Measurements from ENCODE around the gene BAIAP2.
A peak's percentile ranks its signal among the peaks of the same experiment; 100 is the strongest.

The BAIAP2 gene

DNA sequence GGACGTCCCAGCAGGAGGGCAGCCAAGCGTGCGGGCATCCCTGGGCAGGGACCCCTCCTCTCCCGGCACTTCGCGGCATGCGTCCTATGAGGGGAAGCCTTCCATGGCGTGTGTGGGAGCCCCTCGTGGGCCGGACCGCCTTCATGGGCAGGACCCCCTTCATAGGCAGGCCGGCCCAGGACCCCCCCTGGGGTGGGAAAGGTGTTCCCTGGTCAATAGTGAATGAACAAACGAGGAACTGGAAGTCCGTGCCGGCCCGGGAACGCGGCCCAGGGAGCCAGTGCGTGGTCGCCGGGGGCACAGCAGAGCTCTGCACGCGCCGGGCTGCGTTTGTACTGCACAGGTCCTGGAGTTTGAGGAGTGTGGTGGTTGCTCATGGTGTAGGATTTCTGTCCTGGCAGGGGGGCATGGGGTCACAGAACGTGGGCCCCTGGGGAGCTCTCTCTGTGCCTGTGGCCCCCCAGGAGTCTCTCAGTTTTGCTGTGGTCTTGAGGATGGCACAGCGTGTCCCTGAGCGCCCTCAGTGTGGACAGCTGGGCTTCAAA, 13.9 kb downstream of the BAIAP2 start:
- H3K4me1 ChIP-seq = peaks cover 48% of the 10 kb centered on the region
- H3K36me3 ChIP-seq = no peaks in the 10 kb centered on the region
- no peak overlapping the region for H3K4me3 ChIP-seq (ENCODE audit: low read depth, low read length)
- no peak for DNase-seq
- no peaks in the 10 kb centered on the region for H3K27me3 ChIP-seq
- H3K9me3 ChIP-seq = no peaks in the 10 kb centered on the region
- TF ChIP-seq CTCF (IDR thresholded peaks at IDR 0.05; ENCODE audit: low read depth, low read length) = no peak

- Histone ChIP-seq H3K9me3 (no peaks in the 10 kb centered on the region), H3K27me3 (no peaks in the 10 kb centered on the region), H3K36me3 (no peaks in the 10 kb centered on the region), H3K4me3 (ENCODE audit: low read depth, low read length) (no peak overlapping the region), H3K4me1 (peaks cover 43% of the 10 kb centered on the region)
- no peak for DNase-seq
- no peak for TF ChIP-seq CTCF (IDR thresholded peaks at IDR 0.05; ENCODE audit: low read depth, low read length)
Observed at GRCh38 chr17:81049372-81049911, 14.5 kb downstream of the BAIAP2 start.

GRCh38 chr17:81049973-81050551, 15.1 kb downstream of the BAIAP2 start:
- Histone ChIP-seq H3K9me3 (no peaks in the 10 kb centered on the region), H3K36me3 (no peaks in the 10 kb centered on the region; the same call in 1 of the 2 replicates), H3K4me3 (ENCODE audit: low read depth, low read length) (no peak overlapping the region), H3K27me3 (no peaks in the 10 kb centered on the region), H3K4me1 (peaks cover 37% of the 10 kb centered on the region)
- no peak for DNase-seq
- TF ChIP-seq CTCF (IDR thresholded peaks at IDR 0.05; ENCODE audit: low read depth, low read length) = no peak

DNA sequence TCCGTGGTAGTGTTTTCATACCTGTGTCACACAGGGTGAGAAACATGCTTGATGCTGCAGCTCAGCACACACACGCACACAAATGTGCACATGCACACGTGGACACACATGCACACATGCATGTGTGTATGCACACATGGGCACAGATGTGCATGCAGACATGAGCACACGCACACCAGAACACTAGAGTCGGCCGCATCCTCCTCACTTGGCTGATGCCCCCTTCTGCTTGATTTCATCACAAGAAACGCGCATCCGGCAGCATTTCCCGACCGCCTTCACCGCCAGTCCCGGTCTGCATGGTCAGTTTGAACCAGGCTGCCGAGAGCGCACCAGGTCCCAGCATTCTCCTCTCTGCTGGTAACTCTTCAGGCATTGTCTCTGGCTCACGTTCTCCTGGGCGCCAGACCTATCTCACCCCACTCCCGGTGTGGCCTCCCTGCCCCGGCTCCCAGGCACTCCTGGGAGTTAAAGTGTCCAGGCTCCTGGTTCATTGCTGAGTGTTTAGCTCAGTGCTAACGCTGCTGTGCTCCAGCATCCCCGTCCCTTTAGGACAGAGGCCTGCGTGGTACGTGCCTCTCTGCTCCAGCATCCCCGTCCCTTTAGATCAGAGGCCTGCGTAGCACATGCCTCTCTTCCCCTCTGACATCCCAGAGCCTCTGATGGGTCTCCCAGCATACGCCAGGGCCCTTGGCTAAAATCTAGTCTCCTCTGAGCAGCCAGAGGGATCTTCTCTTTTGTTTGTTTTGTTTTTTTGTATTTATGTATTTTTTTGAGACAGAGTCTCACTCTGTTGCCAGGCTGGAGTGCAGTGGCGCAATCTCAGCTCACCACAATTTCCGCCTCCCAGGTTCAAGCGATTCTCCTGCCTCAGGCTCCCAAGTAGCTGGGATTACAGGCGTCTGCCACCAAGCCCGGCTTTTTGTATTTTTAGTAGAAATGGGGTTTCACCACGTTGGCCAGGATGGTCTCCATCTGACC, 16.0 kb downstream of the BAIAP2 start:
- no peaks in the 10 kb centered on the region for H3K9me3 ChIP-seq
- TF ChIP-seq CTCF (IDR thresholded peaks at IDR 0.05; ENCODE audit: low read depth, low read length) = no peak
- H3K4me1 ChIP-seq = peaks cover 29% of the 10 kb centered on the region
- no peak for DNase-seq
- H3K4me3 ChIP-seq (ENCODE audit: low read depth, low read length) = no peak overlapping the region
- H3K27me3 ChIP-seq = no peaks in the 10 kb centered on the region
- no peaks in the 10 kb centered on the region; the same call in 1 of the 2 replicates for H3K36me3 ChIP-seq

DNA sequence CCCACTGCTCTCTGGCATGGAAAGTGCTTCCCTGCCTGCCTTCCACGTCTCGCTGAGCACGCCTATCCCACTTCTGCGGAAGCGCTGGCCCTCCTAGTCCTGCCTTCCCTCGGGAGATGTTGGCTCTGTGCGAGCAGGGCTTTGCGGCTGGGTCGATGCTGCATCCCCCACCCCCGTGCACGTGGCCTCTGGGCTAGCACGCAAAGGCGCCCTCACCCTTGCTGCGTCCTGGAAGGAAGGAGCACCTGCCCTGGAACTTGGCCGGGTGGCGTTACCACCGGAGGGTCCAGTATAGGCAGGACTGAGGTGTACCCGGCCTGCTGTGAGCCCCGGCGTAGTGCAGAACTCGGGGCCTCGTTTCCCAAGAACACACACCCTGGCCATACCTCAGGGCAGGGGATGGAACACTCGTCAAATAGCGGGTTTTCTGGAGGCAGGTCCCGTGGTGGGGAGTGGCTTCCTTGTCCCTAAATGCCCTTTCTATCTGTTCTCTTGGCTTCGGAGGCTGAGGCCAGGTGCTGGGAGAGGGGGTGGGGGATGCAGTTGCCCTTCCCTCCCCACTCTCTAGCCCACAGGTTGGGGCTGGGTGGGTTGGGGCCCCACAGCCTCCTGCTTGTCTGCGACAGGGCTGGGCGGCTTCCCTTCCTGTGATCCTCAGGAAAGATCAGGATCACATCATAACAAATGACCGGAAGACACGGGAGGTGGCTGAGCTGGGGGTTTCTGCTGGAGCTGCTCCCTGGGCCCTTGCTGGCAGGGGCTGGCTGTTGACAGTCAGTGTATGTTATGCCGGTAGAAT, 17.4 kb downstream of the BAIAP2 start:
- Histone ChIP-seq H3K4me3 (ENCODE audit: low read depth, low read length) (no peak overlapping the region), H3K36me3 (no peaks in the 10 kb centered on the region; the same call in 1 of the 2 replicates), H3K9me3 (no peaks in the 10 kb centered on the region), H3K4me1 (peaks cover 39% of the 10 kb centered on the region), H3K27me3 (no peaks in the 10 kb centered on the region)
- DNase-seq = peak; percentile 83
- TF ChIP-seq CTCF (IDR thresholded peaks at IDR 0.05; ENCODE audit: low read depth, low read length) = no peak
